HG03025 (cell line): ENCODE data around the gene GMDS.

Source experiments
- ATAC-seq: cut with Tn5 transposase; IDR thresholded peaks from one replicate; pipeline ENCODE4 v1.9.1; 2021; ENCODE audit warnings: mild to moderate bottlenecking, moderate library complexity; ENCODE audit not compliant: unreplicated experiment, low FRiP score

Gene GMDS

DNA sequence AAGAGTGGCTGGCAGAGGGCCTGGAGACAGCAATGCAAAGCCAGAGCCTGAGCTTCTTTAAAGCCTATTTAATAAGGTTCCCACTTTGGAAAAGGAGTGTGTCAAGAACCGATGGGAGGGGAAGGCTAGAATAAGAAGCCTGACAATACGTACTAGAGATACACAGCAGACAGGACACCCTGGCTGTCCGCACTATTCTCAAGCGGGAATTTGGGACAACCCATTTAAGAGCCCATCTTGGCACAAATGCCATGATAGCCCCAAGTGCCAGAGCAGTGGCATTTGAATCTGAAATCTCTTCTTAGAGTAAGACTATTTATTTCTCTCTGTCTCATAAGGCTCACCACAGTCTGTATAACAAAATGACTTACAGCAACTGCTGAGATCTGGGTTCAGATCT is 3.1 kb downstream of the GMDS start:
- no peak for ATAC-seq

DNA sequence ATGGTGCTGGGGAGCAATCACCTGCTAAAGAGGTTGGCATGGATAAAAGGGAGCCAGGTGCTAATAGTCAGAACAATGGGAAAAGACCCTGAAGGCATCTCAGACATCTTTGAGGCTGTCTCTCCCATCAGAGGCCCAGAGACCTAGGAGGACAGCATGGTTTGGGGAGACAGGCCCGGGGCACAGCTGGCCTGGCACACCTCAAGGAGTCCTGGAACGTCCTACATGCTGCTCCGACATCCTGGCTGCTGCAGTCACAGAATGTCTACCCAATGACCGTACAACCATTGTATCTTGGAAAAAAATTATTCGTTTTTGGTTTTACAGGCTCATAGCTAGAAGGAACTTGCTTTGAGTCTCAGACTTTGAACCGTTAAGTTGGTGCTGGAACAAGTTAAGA is 4.4 kb downstream of the GMDS start:
- no peak for ATAC-seq

- no peak for ATAC-seq
Measured at GRCh38 chr6:2237001-2237400, 8.4 kb downstream of the GMDS start.

- no peak for ATAC-seq
Measured at GRCh38 chr6:2235777-2236495, 9.5 kb downstream of the GMDS start.

GRCh38 chr6:2232445-2232844 is 13.0 kb downstream of the GMDS start:
- no peak for ATAC-seq

DNA sequence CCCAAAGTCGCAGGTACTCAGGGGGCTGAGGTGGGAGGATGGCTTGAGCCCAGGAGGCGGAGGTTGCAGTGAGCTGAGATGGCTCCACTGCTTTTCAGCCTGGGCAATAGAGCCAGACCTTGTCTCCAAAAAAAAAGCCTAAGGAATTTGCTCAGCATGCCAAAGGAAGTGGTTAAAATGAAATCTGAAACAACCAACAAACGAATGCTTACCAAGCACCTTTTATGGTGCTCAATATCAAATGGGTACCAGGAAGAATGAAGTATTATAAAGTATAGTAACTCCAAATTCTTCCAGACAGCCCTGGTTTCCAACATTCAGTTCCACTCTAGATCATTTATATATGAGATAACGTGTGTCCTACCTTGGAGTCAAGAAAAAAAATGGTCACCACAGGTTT is 14.0 kb downstream of the GMDS start:
- ATAC-seq, result no peak

GRCh38 chr6:2230659-2231277 is 14.6 kb downstream of the GMDS start:
- ATAC-seq, result no peak

DNA sequence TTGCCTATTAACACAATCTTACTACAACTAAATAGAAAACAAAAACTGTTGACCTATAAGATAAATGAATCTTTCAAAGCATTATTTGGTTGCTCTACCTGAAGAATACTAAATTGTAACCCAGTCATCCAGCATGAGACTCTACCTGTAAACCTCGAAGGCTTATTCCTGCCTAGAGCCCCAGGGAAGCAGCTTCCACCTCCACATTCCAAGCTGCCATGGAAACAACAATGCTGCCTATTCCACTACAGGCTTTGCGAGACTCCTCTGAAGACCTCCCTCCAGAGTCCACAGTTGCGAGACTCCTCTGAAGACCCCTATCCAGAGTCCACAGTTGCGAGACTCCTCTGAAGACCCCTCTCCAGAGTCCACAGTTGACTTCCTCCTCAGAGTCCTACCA is 15.7 kb downstream of the GMDS start:
- no peak for ATAC-seq

- no peak for ATAC-seq
Measured at GRCh38 chr6:2229039-2229438, 16.4 kb downstream of the GMDS start.

DNA sequence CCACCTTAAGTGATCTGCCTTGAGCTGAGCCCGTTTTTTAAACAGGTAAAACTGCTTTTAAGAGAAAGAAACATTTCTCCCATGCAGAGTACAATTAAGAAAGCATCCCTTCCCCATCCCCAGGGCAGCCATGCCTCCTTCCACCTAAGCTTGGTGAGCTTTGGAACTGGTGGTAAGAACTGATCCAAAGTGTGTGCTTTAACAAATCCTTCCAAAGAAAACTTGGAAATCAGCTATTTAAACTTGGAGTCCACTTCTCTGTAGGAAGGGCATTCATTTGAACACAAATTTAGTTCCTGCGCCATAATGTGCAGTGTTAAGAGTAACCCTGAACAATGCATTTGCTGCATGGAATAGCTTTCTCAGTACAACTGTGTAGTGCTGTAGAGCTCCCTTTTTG is 17.0 kb downstream of the GMDS start:
- ATAC-seq, result no peak

- ATAC-seq, result no peak
Measured at GRCh38 chr6:2226775-2227174, 18.6 kb downstream of the GMDS start.

GRCh38 chr6:2225422-2226392 is 19.7 kb downstream of the GMDS start:
- ATAC-seq, result no peak

DNA sequence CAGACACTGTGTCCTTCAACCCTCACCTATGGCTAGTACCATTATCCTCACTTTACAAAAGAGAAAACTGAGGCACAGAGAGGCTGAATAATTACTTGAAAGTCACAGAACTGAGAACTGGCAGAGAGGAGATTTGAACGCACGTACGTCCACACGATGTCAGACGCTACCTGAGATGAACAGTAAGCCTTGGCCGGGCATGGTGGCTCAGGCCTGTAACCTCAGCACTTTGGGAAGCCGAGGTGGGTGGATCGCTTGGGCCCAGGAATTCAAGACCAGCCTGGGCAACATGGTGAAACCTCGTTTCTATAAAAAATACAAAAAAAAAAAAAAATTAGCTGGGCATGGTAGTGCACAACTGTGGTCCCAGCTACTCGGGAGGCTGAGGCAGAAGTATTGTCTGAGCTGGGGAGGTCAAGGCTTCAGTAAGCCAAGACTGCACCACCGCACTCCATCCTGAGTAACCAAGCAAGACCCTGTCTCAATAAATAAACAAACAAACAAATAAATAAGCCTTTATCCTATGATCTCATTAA is 20.5 kb downstream of the GMDS start:
- ATAC-seq, result no peak

DNA sequence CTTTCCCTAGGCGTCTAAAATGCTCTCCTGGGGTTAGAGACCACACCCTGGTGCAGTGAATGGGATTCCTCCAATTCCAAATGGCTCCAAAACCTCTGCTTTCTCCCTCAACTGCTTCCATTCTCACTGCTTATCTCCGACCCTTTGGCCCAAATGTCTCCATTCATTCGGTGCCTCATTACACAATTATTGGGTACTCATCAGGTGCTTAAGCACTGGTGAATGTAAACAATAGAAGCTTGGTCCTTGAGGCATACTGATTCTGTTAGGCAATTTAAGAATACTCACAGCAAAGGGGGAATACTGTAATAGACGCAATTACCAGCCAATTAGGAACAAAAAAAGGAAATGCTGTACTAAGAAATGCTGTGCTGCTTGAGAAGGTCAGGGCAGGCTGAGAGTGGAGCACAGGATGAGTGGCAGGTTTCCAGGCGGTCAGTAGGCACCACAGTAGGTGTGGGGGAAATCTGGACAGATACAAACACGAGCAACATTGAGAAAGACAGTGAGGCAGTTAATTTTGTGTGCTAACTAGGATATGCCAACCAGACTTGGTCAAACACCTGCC is 23.0 kb downstream of the GMDS start:
- peak; percentile 23 for ATAC-seq

DNA sequence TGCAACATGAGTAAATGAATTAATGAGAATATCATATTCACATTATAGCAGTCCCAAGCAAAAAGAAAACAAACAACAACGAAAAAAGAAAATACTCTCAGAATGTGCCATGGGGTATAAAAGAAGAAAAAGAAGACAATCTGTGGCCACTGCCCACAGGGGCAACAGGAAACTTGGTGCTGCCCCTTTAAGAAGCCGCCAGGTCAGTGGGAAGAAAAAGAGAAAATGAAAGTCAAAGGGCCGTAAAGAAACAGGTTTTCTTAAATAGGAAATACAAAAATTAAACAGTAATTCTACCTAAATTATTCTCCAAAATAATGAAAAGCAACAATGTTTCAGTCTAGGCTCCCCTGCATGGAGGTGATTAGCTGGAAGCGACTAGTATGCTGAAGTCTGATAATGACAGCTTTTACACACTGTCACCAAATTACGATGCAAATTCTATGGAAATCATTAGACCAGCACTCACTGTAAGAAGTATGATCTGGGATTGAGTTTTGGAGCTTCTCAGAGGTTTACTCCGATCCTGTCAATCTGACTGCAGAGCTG is 23.6 kb downstream of the GMDS start:
- peak; percentile 49 for ATAC-seq

GRCh38 chr6:2220154-2220553 is 25.3 kb downstream of the GMDS start:
- ATAC-seq, result no peak

- ATAC-seq, result no peak
Measured at GRCh38 chr6:2218866-2219265, 26.5 kb downstream of the GMDS start.

- ATAC-seq, result no peak
Measured at GRCh38 chr6:2216794-2217383, 28.5 kb downstream of the GMDS start.

- no peak for ATAC-seq
Measured at GRCh38 chr6:2215342-2215741, 30.1 kb downstream of the GMDS start.

DNA sequence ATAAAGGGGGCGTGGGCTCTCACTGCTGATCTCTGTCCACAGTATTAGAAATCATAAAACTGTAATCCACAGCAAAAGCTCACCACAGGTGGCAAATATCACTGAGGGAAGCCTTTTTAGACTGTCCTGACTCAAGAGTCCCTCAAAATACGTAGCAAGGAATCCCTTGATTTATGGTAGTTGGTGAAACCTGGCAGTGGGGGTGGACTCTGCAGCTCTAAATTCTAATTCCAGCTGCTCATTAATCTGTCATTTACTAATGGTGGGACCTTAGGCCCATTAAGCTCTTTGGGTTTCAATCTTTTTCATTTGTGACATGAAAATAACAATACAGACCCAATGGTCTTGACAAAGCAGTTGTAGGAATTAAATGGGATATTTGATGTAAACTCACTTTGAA is 32.3 kb downstream of the GMDS start:
- ATAC-seq, result no peak
